D721Med (cell line): ENCODE data around the gene IFNL1.

Experiments used
- DNase-seq: peaks from one replicate; pipeline ENCODE4 v3.0.0; 2011; ENCODE audit warnings: low spot score; ENCODE audit not compliant: insufficient read length
- FAIRE-seq: peaks from 2 replicates; lab custom pipeline; 2011; peaks lifted over from hg19 to GRCh38; lab: Jason Lieb, UNC
- TF ChIP-seq, protein P1 (sequence below): IDR thresholded peaks from 2 replicates; pipeline ENCODE4 v1.5.1; 2012; ENCODE audit warnings: mild to moderate bottlenecking, control low read depth; ENCODE audit not compliant: insufficient read depth; ENCODE audit errors: missing control alignments

IFNL1 gene

GRCh38 chr19:39296055-39296645 is at the start of gene IFNL1:
Gene IFNL1, plus strand, starts transcription at chr19:39296407. Its CDS starts 15 bp downstream, at chr19:39296422.
- FAIRE-seq, result no peak
- TF ChIP-seq, protein P1, sequence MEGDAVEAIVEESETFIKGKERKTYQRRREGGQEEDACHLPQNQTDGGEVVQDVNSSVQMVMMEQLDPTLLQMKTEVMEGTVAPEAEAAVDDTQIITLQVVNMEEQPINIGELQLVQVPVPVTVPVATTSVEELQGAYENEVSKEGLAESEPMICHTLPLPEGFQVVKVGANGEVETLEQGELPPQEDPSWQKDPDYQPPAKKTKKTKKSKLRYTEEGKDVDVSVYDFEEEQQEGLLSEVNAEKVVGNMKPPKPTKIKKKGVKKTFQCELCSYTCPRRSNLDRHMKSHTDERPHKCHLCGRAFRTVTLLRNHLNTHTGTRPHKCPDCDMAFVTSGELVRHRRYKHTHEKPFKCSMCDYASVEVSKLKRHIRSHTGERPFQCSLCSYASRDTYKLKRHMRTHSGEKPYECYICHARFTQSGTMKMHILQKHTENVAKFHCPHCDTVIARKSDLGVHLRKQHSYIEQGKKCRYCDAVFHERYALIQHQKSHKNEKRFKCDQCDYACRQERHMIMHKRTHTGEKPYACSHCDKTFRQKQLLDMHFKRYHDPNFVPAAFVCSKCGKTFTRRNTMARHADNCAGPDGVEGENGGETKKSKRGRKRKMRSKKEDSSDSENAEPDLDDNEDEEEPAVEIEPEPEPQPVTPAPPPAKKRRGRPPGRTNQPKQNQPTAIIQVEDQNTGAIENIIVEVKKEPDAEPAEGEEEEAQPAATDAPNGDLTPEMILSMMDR, result no peak
- no peak for DNase-seq

GRCh38 chr19:39246951-39247669 is 49.1 kb upstream of the IFNL1 start:
- TF ChIP-seq, protein P1, result no peak
- DNase-seq, result no peak
- FAIRE-seq, result no peak

- DNase-seq, result no peak
- TF ChIP-seq, protein P1, result no peak
- FAIRE-seq, result no peak
These were observed 48.2 kb upstream of the IFNL1 start for GRCh38 chr19:39247701-39248664.

- DNase-seq (no peak), FAIRE-seq (no peak)
- TF ChIP-seq, protein P1, result no peak
These were observed 47.4 kb upstream of the IFNL1 start, which contains the start of gene IFNL4 for GRCh38 chr19:39248806-39249205. Gene IFNL4, minus strand, starts transcription at chr19:39248856.

DNA sequence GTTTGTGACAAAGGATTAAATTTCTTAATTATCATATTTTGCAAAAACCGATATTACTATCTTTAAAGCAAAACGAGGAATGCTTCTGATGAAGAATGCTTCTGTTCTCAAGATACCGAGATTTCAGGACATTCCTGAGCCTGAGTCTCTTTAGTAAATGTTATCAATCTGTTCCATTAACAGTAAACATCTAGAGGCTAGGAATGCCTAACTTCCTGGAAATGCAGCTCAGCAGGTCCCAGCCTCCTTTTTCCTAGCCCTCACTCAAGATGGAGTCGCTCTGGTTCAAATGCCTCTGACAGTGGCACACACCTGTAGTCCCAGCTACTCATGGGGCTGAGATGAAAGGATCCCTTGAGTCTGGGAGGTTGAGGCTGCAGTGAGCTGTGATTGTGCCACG is 45.1 kb upstream of the IFNL1 start:
- no peak for DNase-seq
- no peak for FAIRE-seq
- TF ChIP-seq, protein P1, result no peak

DNA sequence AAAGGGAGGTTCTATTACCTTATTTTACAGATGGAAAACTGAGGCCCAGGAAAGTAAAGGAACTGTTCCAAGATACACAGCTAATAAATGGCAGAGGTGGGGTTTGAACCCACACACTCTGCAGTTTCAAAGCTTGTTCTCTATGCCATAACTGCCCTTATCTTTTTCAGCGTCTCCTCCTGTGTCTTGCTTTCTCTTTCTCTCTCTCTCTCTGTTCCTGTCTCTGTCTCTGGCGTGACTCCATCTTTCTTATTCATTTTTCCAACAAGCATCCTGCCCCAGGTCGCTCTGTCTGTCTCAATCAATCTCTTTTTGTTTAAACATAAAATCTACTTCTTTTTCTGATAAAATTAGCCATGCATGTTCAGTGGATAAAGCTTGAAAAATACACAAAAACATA is 44.4 kb upstream of the IFNL1 start:
- FAIRE-seq (no peak), DNase-seq (no peak)
- TF ChIP-seq, protein P1, result no peak
